Natural killer cell treated with Interleukin-12 subunit alpha and Interleukin-12 subunit beta and Interleukin-15 and Interleukin-18, amount 100 ng/mL, for 72 hours (primary cell): Measurements from ENCODE around the gene CTIF. TPM values are rescaled to one million over a fixed set of nuclear protein-coding genes. Genes with fewer than 3 reads are reported as not detected.

Experiments used
- ATAC-seq, 2 donors: fragments of 150-1000 bp; cut with Tn5 transposase in 1 of 2; sonication (Bioruptor Pico), chemical (Tn5 transposase) in 1 of 2; 2 replicates each; pipeline ENCODE4 v1.10.0; 2021
- DNase-seq: peaks from one replicate; pipeline ENCODE4 v3.0.0; 2022; ENCODE audit warnings: low spot score
- H3K27ac Mint-ChIP-seq, 2 donors: 1 replicate in 1 of 2; 2 replicates in 1 of 2; pipeline ENCODE4 v1.8.0; 2022; ENCODE audit warnings: mixed read lengths in 2 of 2, mild to moderate bottlenecking in 1 of 2, moderate library complexity in 1 of 2
- H3K27me3 Mint-ChIP-seq, 2 donors: 1 replicate in 1 of 2; 2 replicates in 1 of 2; pipeline ENCODE4 v1.8.0; 2022; ENCODE audit warnings: mixed read lengths in 2 of 2
- H3K36me3 Mint-ChIP-seq: one replicate; pipeline ENCODE4 v1.8.0; 2022; ENCODE audit warnings: mixed read lengths
- H3K4me1 Mint-ChIP-seq, 2 donors: 1 replicate in 1 of 2; 2 replicates in 1 of 2; pipeline ENCODE4 v1.8.0; 2022; ENCODE audit warnings: low read depth in 2 of 2, mixed read lengths in 2 of 2, mild to moderate bottlenecking in 1 of 2
- H3K4me3 Mint-ChIP-seq: one replicate; pipeline ENCODE4 v1.8.0; 2022; ENCODE audit warnings: mixed read lengths
- H3K9me3 Mint-ChIP-seq: 2 replicates; pipeline ENCODE4 v1.8.0; 2022; ENCODE audit warnings: mixed read lengths
- total RNA-seq, 2 donors: library from RNA; stranded (reverse); gene quantifications; one replicate each; pipeline ENCODE4 v1.2.3, GENCODE V29; 2022

The CTIF gene
- total RNA-seq, 2 donors from 2014 or later: 8.4 to 13.0 TPM

- DNase-seq: no peak
- Mint-ChIP-seq H3K9me3 (no peaks in the 10 kb centered on the region), H3K4me3 (no peak overlapping the region), H3K4me1 (peaks cover 40 to 49% of the 10 kb centered on the region in 2 donors), H3K27ac (peak overlapping the region; percentile 3 to 38), H3K27me3 (no peaks in the 10 kb centered on the region), H3K36me3 (no peaks in the 10 kb centered on the region)
- ATAC-seq: no peak
These were observed 332.7 kb downstream of the CTIF start for GRCh38 chr18:48871391-48872166.

- no peaks in the 10 kb centered on the region for H3K36me3 Mint-ChIP-seq
- H3K9me3 Mint-ChIP-seq: no peaks in the 10 kb centered on the region
- no peak for DNase-seq
- peaks cover 40 to 49% of the 10 kb centered on the region in 2 donors for H3K4me1 Mint-ChIP-seq
- no peaks in the 10 kb centered on the region for H3K27me3 Mint-ChIP-seq
- peak overlapping the region; percentile 48 to 90 for H3K27ac Mint-ChIP-seq
- H3K4me3 Mint-ChIP-seq: no peak overlapping the region
- ATAC-seq: no peak
These were observed 333.7 kb downstream of the CTIF start for GRCh38 chr18:48872234-48873145.

GRCh38 chr18:48874233-48874632, 335.4 kb downstream of the CTIF start:
- Mint-ChIP-seq H3K4me3 (no peak overlapping the region), H3K9me3 (no peaks in the 10 kb centered on the region), H3K27me3 (no peaks in the 10 kb centered on the region), H3K36me3 (no peaks in the 10 kb centered on the region), H3K27ac (peak overlapping the region in 1 of 2 donors; percentile 16), H3K4me1 (peaks cover 30 to 40% of the 10 kb centered on the region in 2 donors)
- no peak for ATAC-seq
- no peak for DNase-seq

- H3K36me3 Mint-ChIP-seq: no peaks in the 10 kb centered on the region
- no peak overlapping the region for H3K4me3 Mint-ChIP-seq
- DNase-seq: no peak
- no peaks in the 10 kb centered on the region for H3K9me3 Mint-ChIP-seq
- peaks cover 29 to 36% of the 10 kb centered on the region in 2 donors for H3K4me1 Mint-ChIP-seq
- H3K27me3 Mint-ChIP-seq: no peaks in the 10 kb centered on the region
- ATAC-seq: no peak
- H3K27ac Mint-ChIP-seq: peak overlapping the region; percentile 16 to 56
These were observed 335.9 kb downstream of the CTIF start for GRCh38 chr18:48874701-48875162.

- Mint-ChIP-seq H3K27ac (peak overlapping the region in 1 of 2 donors; percentile 56), H3K27me3 (no peaks in the 10 kb centered on the region)
- no peak for ATAC-seq
These were observed 336.6 kb downstream of the CTIF start for GRCh38 chr18:48875314-48875941.

GRCh38 chr18:48875942-48876511, 337.2 kb downstream of the CTIF start:
- DNase-seq (peak; percentile 54), ATAC-seq (no peak)
- Mint-ChIP-seq H3K27ac (no peak overlapping the region), H3K4me1 (peaks cover 39 to 40% of the 10 kb centered on the region in 2 donors), H3K36me3 (no peaks in the 10 kb centered on the region), H3K27me3 (no peaks in the 10 kb centered on the region), H3K4me3 (no peak overlapping the region), H3K9me3 (no peaks in the 10 kb centered on the region)

More at GRCh38 chr18:48875314-48875941, 336.6 kb downstream of the CTIF start:
- no peak for DNase-seq
- peaks cover 33 to 36% of the 10 kb centered on the region in 2 donors for H3K4me1 Mint-ChIP-seq
- no peaks in the 10 kb centered on the region for H3K9me3 Mint-ChIP-seq
- no peaks in the 10 kb centered on the region for H3K36me3 Mint-ChIP-seq
- H3K4me3 Mint-ChIP-seq: no peak overlapping the region

GRCh38 chr18:48876590-48876989, 337.8 kb downstream of the CTIF start:
- ATAC-seq (no peak), DNase-seq (peak; percentile 32)
- Mint-ChIP-seq H3K4me1 (peaks cover 36 to 37% of the 10 kb centered on the region in 2 donors), H3K27ac (no peak overlapping the region), H3K36me3 (no peaks in the 10 kb centered on the region), H3K4me3 (no peak overlapping the region), H3K9me3 (no peaks in the 10 kb centered on the region), H3K27me3 (no peaks in the 10 kb centered on the region)

GRCh38 chr18:48877941-48878340, 339.1 kb downstream of the CTIF start:
- Mint-ChIP-seq H3K4me3 (no peak overlapping the region), H3K9me3 (no peaks in the 10 kb centered on the region), H3K27ac (peak overlapping the region; percentile 26 to 86), H3K4me1 (peaks cover 25% of the 10 kb centered on the region in 2 donors), H3K27me3 (no peaks in the 10 kb centered on the region), H3K36me3 (no peaks in the 10 kb centered on the region)
- ATAC-seq (no peak), DNase-seq (peak; percentile 44)

GRCh38 chr18:48878471-48878870, 339.6 kb downstream of the CTIF start:
- no peaks in the 10 kb centered on the region for H3K36me3 Mint-ChIP-seq
- no peaks in the 10 kb centered on the region for H3K9me3 Mint-ChIP-seq
- no peaks in the 10 kb centered on the region for H3K27me3 Mint-ChIP-seq
- DNase-seq: peak; percentile 56
- H3K27ac Mint-ChIP-seq: peak overlapping the region; percentile 64 to 86
- H3K4me3 Mint-ChIP-seq: no peak overlapping the region
- no peak for ATAC-seq
- peaks cover 20 to 21% of the 10 kb centered on the region in 2 donors for H3K4me1 Mint-ChIP-seq

GRCh38 chr18:48879008-48879431, 340.2 kb downstream of the CTIF start:
- Mint-ChIP-seq H3K4me3 (no peak overlapping the region), H3K36me3 (no peaks in the 10 kb centered on the region), H3K27me3 (no peaks in the 10 kb centered on the region), H3K9me3 (no peaks in the 10 kb centered on the region), H3K27ac (peak overlapping the region in 1 of 2 donors; percentile 64), H3K4me1 (peaks cover 20 to 21% of the 10 kb centered on the region in 2 donors)
- ATAC-seq (no peak), DNase-seq (peak; percentile 44)

- Mint-ChIP-seq H3K36me3 (no peaks in the 10 kb centered on the region), H3K27ac (peak overlapping the region; percentile 68 to 97), H3K27me3 (no peaks in the 10 kb centered on the region), H3K9me3 (no peaks in the 10 kb centered on the region), H3K4me1 (peaks cover 30% of the 10 kb centered on the region in 2 donors), H3K4me3 (no peak overlapping the region)
- ATAC-seq: no peak
- no peak for DNase-seq
These were observed 342.1 kb downstream of the CTIF start for GRCh38 chr18:48880931-48881330.

- Mint-ChIP-seq H3K4me3 (no peak overlapping the region), H3K36me3 (no peaks in the 10 kb centered on the region), H3K9me3 (no peaks in the 10 kb centered on the region), H3K27ac (no peak overlapping the region), H3K27me3 (no peaks in the 10 kb centered on the region), H3K4me1 (peaks cover 35% of the 10 kb centered on the region in 2 donors)
- ATAC-seq (no peak), DNase-seq (peak; percentile 29)
These were observed 343.5 kb downstream of the CTIF start for GRCh38 chr18:48882379-48882778.

- H3K36me3 Mint-ChIP-seq: no peaks in the 10 kb centered on the region
- H3K4me3 Mint-ChIP-seq: no peak overlapping the region
- H3K27me3 Mint-ChIP-seq: no peaks in the 10 kb centered on the region
- peaks cover 30% of the 10 kb centered on the region in 2 donors for H3K4me1 Mint-ChIP-seq
- peak overlapping the region; percentile 8 to 85 for H3K27ac Mint-ChIP-seq
- no peaks in the 10 kb centered on the region for H3K9me3 Mint-ChIP-seq
- ATAC-seq (no peak), DNase-seq (no peak)
These were observed 345.5 kb downstream of the CTIF start for GRCh38 chr18:48884306-48884705.
